Upper lobe of left lung (tissue), 4 donors: ENCODE measurements around the gene MNDA.

Experiments used
- EP300 ChIP-seq, 4 donors: sonication (generic); formaldehyde crosslinking; IDR thresholded peaks; one replicate each; pipeline ENCODE4 v1.5.1; 2017; ENCODE audit warnings: antibody characterized with exemption in 4 of 4, control low read depth in 2 of 4
- POLR2A ChIP-seq, 4 donors: fragments of 450-650 bp; IDR thresholded peaks; one replicate each; pipeline ENCODE4 v1.5.1; 2016 to 2017; ENCODE audit warnings: antibody characterized with exemption in 4 of 4, mild to moderate bottlenecking in 2 of 4
- POLR2AphosphoS5 ChIP-seq, 2 donors: sonication (generic); formaldehyde crosslinking; IDR thresholded peaks; one replicate each; pipeline ENCODE4 v1.5.1; 2017; ENCODE audit warnings: antibody characterized with exemption in 2 of 2
- TF ChIP-seq, protein P1 (sequence below), 6 experiments: fragments of 450-650 bp in 4 of 6; fragments of 200-600 bp in 2 of 6; sonication (generic) in 2 of 6; IDR thresholded peaks; one replicate each; pipeline ENCODE4 v1.5.1; 2016 to 2019; ENCODE audit warnings: antibody characterized with exemption in 6 of 6

DNA sequence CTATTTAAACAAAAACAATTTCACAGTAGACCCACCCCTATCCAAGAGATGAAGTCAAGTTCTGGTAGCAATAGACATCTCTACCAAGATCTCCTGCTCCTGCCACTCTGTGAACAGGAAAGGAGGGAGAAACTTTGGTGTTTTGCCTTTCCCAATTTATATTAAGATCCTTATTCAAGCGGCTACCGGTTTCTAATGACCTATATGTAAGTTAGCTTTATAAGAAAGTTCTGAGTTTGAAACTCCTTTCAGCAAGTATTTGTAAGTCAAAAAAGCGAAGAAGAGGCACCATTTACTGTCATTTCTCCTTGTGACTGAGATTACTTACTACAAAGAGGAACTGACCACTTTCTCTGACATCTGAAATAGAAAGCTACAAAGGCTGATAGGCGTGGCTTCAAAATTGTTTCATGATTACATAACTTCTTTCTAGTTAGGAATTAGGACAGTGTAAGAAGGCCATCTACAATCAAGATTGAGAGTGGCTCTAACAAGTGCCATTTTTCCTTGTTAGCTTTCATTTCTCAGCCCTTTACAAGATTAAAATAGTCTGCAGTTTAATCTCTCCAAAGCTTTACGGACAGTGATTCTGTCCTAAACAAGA is at the start of gene MNDA:
- TF ChIP-seq POLR2AphosphoS5 (IDR thresholded peaks at IDR 0.05) (peak in 1 of 2 donors; percentile 64), EP300 (IDR thresholded peaks at IDR 0.05) (no peak), POLR2A (IDR thresholded peaks at IDR 0.05) (peak in 1 of 4 donors; percentile 75)
- TF ChIP-seq, protein P1, sequence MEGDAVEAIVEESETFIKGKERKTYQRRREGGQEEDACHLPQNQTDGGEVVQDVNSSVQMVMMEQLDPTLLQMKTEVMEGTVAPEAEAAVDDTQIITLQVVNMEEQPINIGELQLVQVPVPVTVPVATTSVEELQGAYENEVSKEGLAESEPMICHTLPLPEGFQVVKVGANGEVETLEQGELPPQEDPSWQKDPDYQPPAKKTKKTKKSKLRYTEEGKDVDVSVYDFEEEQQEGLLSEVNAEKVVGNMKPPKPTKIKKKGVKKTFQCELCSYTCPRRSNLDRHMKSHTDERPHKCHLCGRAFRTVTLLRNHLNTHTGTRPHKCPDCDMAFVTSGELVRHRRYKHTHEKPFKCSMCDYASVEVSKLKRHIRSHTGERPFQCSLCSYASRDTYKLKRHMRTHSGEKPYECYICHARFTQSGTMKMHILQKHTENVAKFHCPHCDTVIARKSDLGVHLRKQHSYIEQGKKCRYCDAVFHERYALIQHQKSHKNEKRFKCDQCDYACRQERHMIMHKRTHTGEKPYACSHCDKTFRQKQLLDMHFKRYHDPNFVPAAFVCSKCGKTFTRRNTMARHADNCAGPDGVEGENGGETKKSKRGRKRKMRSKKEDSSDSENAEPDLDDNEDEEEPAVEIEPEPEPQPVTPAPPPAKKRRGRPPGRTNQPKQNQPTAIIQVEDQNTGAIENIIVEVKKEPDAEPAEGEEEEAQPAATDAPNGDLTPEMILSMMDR (IDR thresholded peaks at IDR 0.05): no peak
